PC-3 (cell line): Measurements from ENCODE around the gene PLEKHH2. TPM values are rescaled to one million over a fixed set of nuclear protein-coding genes. Genes with fewer than 3 reads are reported as not detected.
A peak's percentile ranks its signal among the peaks of the same experiment; 100 is the strongest.

Experiments
- ATAC-seq: fragments of 200-7000 bp; cut with Tn5 transposase; 2 replicates; pipeline ENCODE4 v1.9.1; 2020; ENCODE audit warnings: mild to moderate bottlenecking, moderate library complexity
- BruUV-seq: library from RNA; stranded (reverse); fragments of 400-500 nt; replicated peaks from 2 replicates; lab custom pipeline; 2021; lab: Mats Ljungman, UMichigan
- CTCF ChIA-PET: fragments of 300-600 bp; sonication (Branson Sonifier 250); formaldehyde crosslinking; loops from one replicate; lab custom pipeline; 2022; ENCODE audit warnings: antibody characterized with exemption; lab: Charles Lee
- POLR2A ChIA-PET: fragments of 300-600 bp; sonication (Branson Sonifier 250); formaldehyde crosslinking; loops from one replicate; lab custom pipeline; 2022; ENCODE audit warnings: antibody characterized with exemption; ENCODE audit not compliant: unreplicated experiment; lab: Charles Lee
- DNase-seq: peaks from one replicate; pipeline ENCODE4 v3.0.0-alpha.2; 2015
- H2AFZ ChIP-seq: fragments of 300-600 bp; sonication (generic); 2 replicates; pipeline ENCODE4 v1.6.0; 2016; ENCODE audit warnings: antibody characterized with exemption, low read length
- H3F3A ChIP-seq: fragments of 300-600 bp; sonication (generic); one replicate; pipeline ENCODE4 v1.6.0; 2017; ENCODE audit warnings: antibody characterized with exemption, low read length, control low read depth, mild to moderate bottlenecking; ENCODE audit not compliant: unreplicated experiment
- H3K27ac ChIP-seq: fragments of 300-600 bp; sonication (generic); 2 replicates; pipeline ENCODE4 v1.5.1; 2016; ENCODE audit warnings: mild to moderate bottlenecking, low read length
- H3K27me3 ChIP-seq: fragments of 300-600 bp; sonication (generic); 2 replicates; pipeline ENCODE4 v1.6.1; 2016; ENCODE audit warnings: low read length, mixed read lengths
- H3K36me3 ChIP-seq: fragments of 300-600 bp; sonication (generic); 2 replicates; pipeline ENCODE4 v1.6.1; 2016; ENCODE audit warnings: low read depth, mixed run types, low read length, mixed read lengths
- H3K4me1 ChIP-seq: fragments of 300-600 bp; sonication (generic); 2 replicates; pipeline ENCODE4 v1.5.1; 2016; ENCODE audit warnings: low read length; ENCODE audit not compliant: insufficient read depth
- H3K4me2 ChIP-seq: fragments of 300-600 bp; sonication (generic); 2 replicates; pipeline ENCODE4 v1.6.0; 2016; ENCODE audit warnings: low read length
- H3K4me3 ChIP-seq: fragments of 300-600 bp; sonication (generic); 2 replicates; pipeline ENCODE4 v1.5.1; 2016; ENCODE audit warnings: mild to moderate bottlenecking, low read length, mixed read lengths
- H3K79me2 ChIP-seq: fragments of 300-600 bp; sonication (generic); 2 replicates; pipeline ENCODE4 v1.6.1; 2017; ENCODE audit warnings: low read length, mixed read lengths
- H3K9ac ChIP-seq: fragments of 300-600 bp; sonication (generic); 2 replicates; pipeline ENCODE4 v1.6.0; 2016; ENCODE audit warnings: mild to moderate bottlenecking, low read length
- H3K9me2 ChIP-seq: fragments of 300-600 bp; sonication (generic); replicated peaks from 2 replicates; pipeline ENCODE4 v1.6.1; 2016; ENCODE audit warnings: mixed run types, low read length, mixed read lengths
- H3K9me3 ChIP-seq: fragments of 300-600 bp; sonication (generic); 2 replicates; pipeline ENCODE4 v1.6.1; 2016; ENCODE audit warnings: low read length, mixed read lengths
- H4K20me1 ChIP-seq: fragments of 300-600 bp; sonication (generic); 2 replicates; pipeline ENCODE4 v1.6.1; 2016; ENCODE audit warnings: low read length, mixed read lengths
- EZH2 ChIP-seq: fragments of 300-600 bp; sonication (generic); IDR thresholded peaks from one replicate; pipeline ENCODE4 v1.6.1; 2017; ENCODE audit warnings: antibody characterized with exemption, mild to moderate bottlenecking, low read length; ENCODE audit not compliant: unreplicated experiment
- EZH2phosphoT487 ChIP-seq: fragments of 300-600 bp; sonication (generic); IDR thresholded peaks from 2 replicates; pipeline ENCODE4 v1.6.1; 2018; ENCODE audit warnings: mild to moderate bottlenecking, antibody characterized with exemption, low read length, borderline replicate concordance
- intact Hi-C: fragments of 100-400 bp; cut with micrococcal nuclease; formaldehyde crosslinking; loops from 2 replicates; pipeline ENCODE4 v1.9.0; 2023
- total RNA-seq: library from RNA; depleted of rRNA; stranded (reverse); fragments of >200 nt; gene quantifications from 2 replicates; pipeline ENCODE4 v1.2.3, GENCODE V29; 2014
- TF ChIP-seq, protein P1 (sequence below): fragments of 300-600 bp; sonication (generic); conservative IDR thresholded peaks from 2 replicates; pipeline ENCODE4 v1.5.1; 2017; ENCODE audit warnings: antibody characterized with exemption, low read depth, mild to moderate bottlenecking, low read length

The PLEKHH2 gene
- total RNA-seq, 1 experiment from 2014 or later = 1.9 TPM

DNA sequence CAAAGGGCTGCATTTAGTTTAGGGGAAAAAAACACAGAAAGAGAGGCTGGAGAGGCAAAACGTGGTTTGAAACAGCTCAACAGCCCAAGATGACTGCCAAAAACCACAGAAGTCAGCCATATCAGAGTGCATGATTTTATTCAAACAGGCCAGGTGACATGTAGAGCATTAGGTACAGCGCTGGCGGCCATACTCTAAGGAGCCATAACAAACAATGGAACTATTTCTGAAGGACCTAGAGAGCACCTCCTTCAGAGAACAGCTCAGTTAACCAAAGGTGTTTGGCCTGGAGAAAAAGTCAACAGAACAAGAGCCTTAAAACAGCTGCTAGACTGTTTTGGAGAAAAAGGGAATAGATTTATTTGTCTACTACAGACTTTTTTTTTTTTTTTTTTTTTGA, 43.8 kb upstream of the PLEKHH2 start:
- Histone ChIP-seq H3F3A (no peaks in the 10 kb centered on the region), H3K9ac (no peak overlapping the region), H3K79me2 (peaks cover 38% of the 10 kb centered on the region), H4K20me1 (no peaks in the 10 kb centered on the region), H3K4me3 (no peak overlapping the region), H3K9me3 (no peaks in the 10 kb centered on the region), H3K27ac (no peak overlapping the region), H3K27me3 (no peaks in the 10 kb centered on the region), H3K4me2 (no peak overlapping the region), H3K36me3 (peaks cover 13% of the 10 kb centered on the region), H2AFZ (no peak overlapping the region), H3K9me2 (no peaks in the 10 kb centered on the region), H3K4me1 (peaks cover 15% of the 10 kb centered on the region)
- no TSS peak for BruUV-seq
- TF ChIP-seq EZH2 (no peak), EZH2phosphoT487 (no peak)
- TF ChIP-seq, protein P1, sequence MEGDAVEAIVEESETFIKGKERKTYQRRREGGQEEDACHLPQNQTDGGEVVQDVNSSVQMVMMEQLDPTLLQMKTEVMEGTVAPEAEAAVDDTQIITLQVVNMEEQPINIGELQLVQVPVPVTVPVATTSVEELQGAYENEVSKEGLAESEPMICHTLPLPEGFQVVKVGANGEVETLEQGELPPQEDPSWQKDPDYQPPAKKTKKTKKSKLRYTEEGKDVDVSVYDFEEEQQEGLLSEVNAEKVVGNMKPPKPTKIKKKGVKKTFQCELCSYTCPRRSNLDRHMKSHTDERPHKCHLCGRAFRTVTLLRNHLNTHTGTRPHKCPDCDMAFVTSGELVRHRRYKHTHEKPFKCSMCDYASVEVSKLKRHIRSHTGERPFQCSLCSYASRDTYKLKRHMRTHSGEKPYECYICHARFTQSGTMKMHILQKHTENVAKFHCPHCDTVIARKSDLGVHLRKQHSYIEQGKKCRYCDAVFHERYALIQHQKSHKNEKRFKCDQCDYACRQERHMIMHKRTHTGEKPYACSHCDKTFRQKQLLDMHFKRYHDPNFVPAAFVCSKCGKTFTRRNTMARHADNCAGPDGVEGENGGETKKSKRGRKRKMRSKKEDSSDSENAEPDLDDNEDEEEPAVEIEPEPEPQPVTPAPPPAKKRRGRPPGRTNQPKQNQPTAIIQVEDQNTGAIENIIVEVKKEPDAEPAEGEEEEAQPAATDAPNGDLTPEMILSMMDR = no peak
- no peak for ATAC-seq
- ChIA-PET CTCF (interaction anchor here (0.5 to 0.7 kb wide), 2 partner anchors 16 to 253 kb away, joined by 3 to 13 read pairs; no protein-coding TSS in a partner anchor), POLR2A (no interaction called here)
- no peak for DNase-seq
- intact Hi-C loops = no loop called here

DNA sequence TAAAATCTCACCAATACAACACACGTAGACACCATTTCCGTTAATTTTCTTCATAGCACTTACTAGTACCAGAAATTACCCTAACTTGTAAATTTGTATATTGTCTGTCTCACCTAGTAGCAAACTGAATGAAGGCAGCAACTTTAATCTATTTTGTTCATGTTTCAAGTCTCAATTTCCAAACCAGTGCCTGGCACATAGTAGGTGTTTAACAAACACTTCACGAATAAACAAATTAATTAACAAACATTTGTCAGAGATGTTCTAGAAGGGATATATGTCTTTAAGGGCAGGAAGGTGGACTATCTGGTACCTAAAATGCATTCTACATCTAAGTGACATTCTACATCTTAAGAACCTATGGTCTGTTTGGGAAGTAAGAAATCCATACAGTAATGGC, 42.2 kb upstream of the PLEKHH2 start:
- Histone ChIP-seq H3F3A (no peaks in the 10 kb centered on the region), H3K4me1 (peaks cover 15% of the 10 kb centered on the region), H3K9me3 (no peaks in the 10 kb centered on the region), H3K36me3 (peaks cover 10% of the 10 kb centered on the region), H3K79me2 (peaks cover 38% of the 10 kb centered on the region), H3K4me3 (peak overlapping the region; percentile 81), H3K27ac (no peak overlapping the region), H3K4me2 (peak overlapping the region; percentile 98), H2AFZ (peak overlapping the region; percentile 59; the same call in 1 of the 2 replicates), H4K20me1 (no peaks in the 10 kb centered on the region), H3K27me3 (no peaks in the 10 kb centered on the region), H3K9ac (peak overlapping the region; percentile 96), H3K9me2 (no peaks in the 10 kb centered on the region)
- no TSS peak for BruUV-seq
- CTCF ChIA-PET = no interaction called here
- POLR2A ChIA-PET = no interaction called here
- DNase-seq (no peak), ATAC-seq (no peak)
- TF ChIP-seq EZH2 (no peak), EZH2phosphoT487 (no peak)
- TF ChIP-seq, protein P1 = no peak
- intact Hi-C loops = no loop called here
